Stomach (tissue), 4 donors: ENCODE results near the gene TSPAN8.

ENCODE experiments used
- CTCF ChIP-seq, 7 experiments: fragments of 450-650 bp in 4 of 7; fragments of 200-600 bp in 3 of 7; sonication (generic) in 3 of 7; IDR thresholded peaks; one replicate each; pipeline ENCODE4 v1.5.1; 2016 to 2019; ENCODE audit warnings: antibody characterized with exemption in 7 of 7, control low read depth in 2 of 7, mild to moderate bottlenecking in 1 of 7
- POLR2AphosphoS5 ChIP-seq, 3 donors: sonication (generic); formaldehyde crosslinking; IDR thresholded peaks; one replicate each; pipeline ENCODE4 v1.6.1; 2016; ENCODE audit warnings: antibody characterized with exemption in 3 of 3

- TF ChIP-seq CTCF (IDR thresholded peaks at IDR 0.05) (no peak), POLR2AphosphoS5 (IDR thresholded peaks at IDR 0.05) (no peak)
These were observed 42.9 kb upstream of the TSPAN8 start for GRCh38 chr12:71200706-71201105.
